ENCODE measurements around the gene CD109. TPM values are rescaled to one million over a fixed set of nuclear protein-coding genes. Genes with fewer than 3 reads are reported as not detected.

CD109 gene
- polyA plus RNA-seq, 3 donors = 0.17 to 0.30 (median 0.20) TPM

GRCh38 chr6:73733791-73734190, 37.8 kb downstream of the CD109 start:
- no peak for TF ChIP-seq CTCF (IDR thresholded peaks at IDR 0.05)
- Histone ChIP-seq H2AFZ (ENCODE audit: insufficient read depth, low read depth, low read length, poor library complexity, severe bottlenecking) (peak overlapping the region; percentile 36), H3K4me2 (replicated peaks; ENCODE audit: extremely low read depth, low read length, poor library complexity, severe bottlenecking) (no peak overlapping the region), H3K27ac (ENCODE audit: low read depth in 1 of 2, low read length in 2 of 2) (no peak overlapping the region), H3K4me1 (ENCODE audit: control insufficient read depth in 1 of 2, insufficient read depth in 2 of 2, low read length in 2 of 2) (no peaks in the 10 kb centered on the region), H3K79me2 (ENCODE audit: insufficient read depth, low read length) (no peaks in the 10 kb centered on the region), H3K9ac (ENCODE audit: insufficient read depth, low read length, poor library complexity, severe bottlenecking) (no peak overlapping the region), H3K27me3 (ENCODE audit: control insufficient read depth in 2 of 2, insufficient read depth in 2 of 2, low read length in 2 of 2) (no peaks in the 10 kb centered on the region), H3K9me3 (replicated peaks in 1 of 2; ENCODE audit: control insufficient read depth in 1 of 2, insufficient read depth in 1 of 2, low read length in 2 of 2) (no peaks in the 10 kb centered on the region), H4K20me1 (ENCODE audit: insufficient read depth, low read length) (no peaks in the 10 kb centered on the region), H3K36me3 (replicated peaks in 1 of 2; ENCODE audit: control insufficient read depth in 1 of 2, insufficient read depth in 2 of 2, low read length in 2 of 2) (peaks cover 0 to 17% of the 10 kb centered on the region in 2 donors), H3K4me3 (replicated peaks in 1 of 3; ENCODE audit: low read depth in 2 of 3, low read length in 3 of 3) (no peak overlapping the region)
- Mint-ChIP-seq H3K4me3 (no peak overlapping the region), H3K27ac (no peak overlapping the region), H3K36me3 (peaks cover 15 to 19% of the 10 kb centered on the region in 2 donors), H3K9me3 (no peaks in the 10 kb centered on the region), H3K27me3 (ENCODE audit: low read depth in 3 of 3) (no peaks in the 10 kb centered on the region), H3K4me1 (peaks cover 2% of the 10 kb centered on the region)
- WGBS (ENCODE audit: insufficient coverage) = 97% methylated on average over 6 of the region's 6 CpGs
- intact Hi-C loops (cut with micrococcal nuclease) = loop anchor here (5.0 kb wide), 1 partner anchor 56 kb away; no protein-coding TSS in a partner anchor
- DNase-seq = no peak

GRCh38 chr6:73734832-73735453, 38.9 kb downstream of the CD109 start:
- no peak overlapping the region for H3K27ac Mint-ChIP-seq
- peaks cover 0 to 17% of the 10 kb centered on the region in 2 donors for H3K36me3 ChIP-seq (replicated peaks in 1 of 2; ENCODE audit: control insufficient read depth in 1 of 2, insufficient read depth in 2 of 2, low read length in 2 of 2)
- peaks cover 15 to 19% of the 10 kb centered on the region in 2 donors for H3K36me3 Mint-ChIP-seq
- intact Hi-C loops (cut with micrococcal nuclease) = loop anchor here (5.0 kb wide), 1 partner anchor 58 kb away; no protein-coding TSS in a partner anchor
- no peaks in the 10 kb centered on the region for H3K4me1 ChIP-seq (ENCODE audit: control insufficient read depth in 1 of 2, insufficient read depth in 2 of 2, low read length in 2 of 2)
- H3K27ac ChIP-seq (ENCODE audit: low read depth in 1 of 2, low read length in 2 of 2) = no peak overlapping the region
- DNase-seq = no peak
- no peaks in the 10 kb centered on the region for H3K79me2 ChIP-seq (ENCODE audit: insufficient read depth, low read length)
- H3K9me3 ChIP-seq (replicated peaks in 1 of 2; ENCODE audit: control insufficient read depth in 1 of 2, insufficient read depth in 1 of 2, low read length in 2 of 2) = no peaks in the 10 kb centered on the region
- H3K4me3 Mint-ChIP-seq = no peak overlapping the region
- H3K4me2 ChIP-seq (replicated peaks; ENCODE audit: extremely low read depth, low read length, poor library complexity, severe bottlenecking) = no peak overlapping the region
- no peak overlapping the region for H3K9ac ChIP-seq (ENCODE audit: insufficient read depth, low read length, poor library complexity, severe bottlenecking)
- no peaks in the 10 kb centered on the region for H3K27me3 Mint-ChIP-seq (ENCODE audit: low read depth in 3 of 3)
- no peaks in the 10 kb centered on the region for H3K27me3 ChIP-seq (ENCODE audit: control insufficient read depth in 2 of 2, insufficient read depth in 2 of 2, low read length in 2 of 2)
- H4K20me1 ChIP-seq (ENCODE audit: insufficient read depth, low read length) = no peaks in the 10 kb centered on the region
- TF ChIP-seq CTCF (IDR thresholded peaks at IDR 0.05) = no peak
- 88% methylated on average over 2 of the region's 2 CpGs for whole genome bisulfite sequencing (ENCODE audit: insufficient coverage)
- no peak overlapping the region for H3K4me3 ChIP-seq (replicated peaks in 1 of 3; ENCODE audit: low read depth in 2 of 3, low read length in 3 of 3)
- no peaks in the 10 kb centered on the region for H3K4me1 Mint-ChIP-seq
- no peak overlapping the region for H2AFZ ChIP-seq (ENCODE audit: insufficient read depth, low read depth, low read length, poor library complexity, severe bottlenecking)
- no peaks in the 10 kb centered on the region for H3K9me3 Mint-ChIP-seq

Measured in CD14-positive monocyte (primary cell).